Rectal smooth muscle tissue (tissue), 1 donor: Measurements from ENCODE around the gene DNAJB5.
"Not testable (repeated sequence)": the region's sequence is repeated elsewhere in the genome, so short reads cannot be mapped to it uniquely, and the experiment has no call there.

Experiments
- H3K27ac ChIP-seq: one replicate; pipeline ENCODE4 v1.7.0; 2013; ENCODE audit warnings: low read depth, low read length, inconsistent platforms
- H3K27me3 ChIP-seq: one replicate; pipeline ENCODE4 v1.7.0; 2013; ENCODE audit warnings: low read length; ENCODE audit not compliant: control insufficient read depth, insufficient read depth
- H3K36me3 ChIP-seq: one replicate; pipeline ENCODE4 v1.7.0; 2013; ENCODE audit warnings: low read length; ENCODE audit not compliant: control insufficient read depth, insufficient read depth
- H3K4me1 ChIP-seq: one replicate; pipeline ENCODE4 v1.7.0; 2013; ENCODE audit warnings: low read length; ENCODE audit not compliant: control insufficient read depth, insufficient read depth
- H3K4me3 ChIP-seq: one replicate; pipeline ENCODE4 v1.7.0; 2013; ENCODE audit warnings: low read length
- H3K9ac ChIP-seq: one replicate; pipeline ENCODE4 v1.7.0; 2013; ENCODE audit warnings: low read length

The DNAJB5 gene

DNA sequence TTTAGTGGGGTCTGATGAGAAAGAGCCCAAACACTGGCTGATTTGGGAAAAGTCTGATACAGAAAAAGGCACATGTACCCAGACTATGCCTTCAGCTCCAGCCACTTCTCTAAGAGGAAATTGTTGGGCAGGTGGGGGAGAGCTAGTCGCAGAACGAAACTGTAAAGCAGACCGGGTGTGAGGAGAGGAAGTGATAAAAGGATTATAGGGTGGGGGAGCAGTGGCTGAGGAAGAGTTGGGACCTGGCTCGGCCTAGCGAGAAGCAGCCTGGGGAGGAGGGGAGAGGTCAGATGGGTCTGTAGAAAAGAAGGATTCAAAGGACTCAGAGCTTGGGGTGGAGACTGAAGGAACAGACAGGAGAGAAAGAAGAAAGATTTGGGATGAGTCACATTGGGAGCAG lies 33.9 kb downstream of the DNAJB5 start:
- H3K27ac ChIP-seq, H3K9ac ChIP-seq, H3K4me1 ChIP-seq, H3K27me3 ChIP-seq, H3K4me3 ChIP-seq, H3K36me3 ChIP-seq: not testable (repeated sequence)

DNA sequence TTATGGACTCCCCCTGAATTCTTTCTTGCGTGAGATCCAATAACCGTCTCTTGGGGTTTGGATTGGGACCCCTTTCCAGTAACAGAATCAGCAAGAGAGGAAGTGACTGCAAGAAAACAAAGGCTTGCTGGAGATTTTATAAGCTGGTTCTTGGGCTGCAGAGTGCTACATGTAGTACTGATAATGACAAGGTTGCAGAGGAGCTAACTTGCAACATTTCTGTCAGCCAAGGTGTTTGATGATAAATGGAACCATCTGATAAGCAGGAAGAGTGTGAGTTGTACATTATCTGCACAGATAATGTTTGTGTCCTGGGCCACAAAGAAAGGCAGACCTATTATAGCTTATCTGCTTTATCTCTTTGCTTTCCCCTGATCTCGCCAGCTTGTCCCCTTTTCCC lies 37.1 kb downstream of the DNAJB5 start:
- Histone ChIP-seq H3K36me3 (no peaks in the 10 kb centered on the region), H3K27me3 (no peaks in the 10 kb centered on the region), H3K4me3 (no peak overlapping the region), H3K4me1 (no peaks in the 10 kb centered on the region), H3K27ac (no peak overlapping the region), H3K9ac (no peak overlapping the region)

DNA sequence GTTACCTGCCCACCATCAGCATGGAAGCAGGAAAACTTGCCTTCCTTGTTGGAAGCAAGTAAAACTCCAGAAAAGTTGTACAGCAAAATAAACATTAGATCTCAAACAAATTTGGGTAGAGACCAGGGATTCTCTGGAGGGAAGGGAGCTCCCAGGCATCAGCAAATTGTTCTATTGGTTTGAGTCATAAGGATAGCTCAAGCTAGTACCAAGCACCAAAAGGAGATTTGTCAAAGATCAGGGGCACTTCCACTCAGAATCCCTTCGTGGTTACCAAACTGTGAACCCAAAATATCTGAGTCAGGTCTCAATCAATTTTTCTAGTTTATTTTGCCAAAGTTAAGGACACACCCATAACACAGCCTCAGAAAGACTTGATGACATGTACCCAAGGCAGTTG lies 37.8 kb downstream of the DNAJB5 start:
- Histone ChIP-seq H3K36me3 (no peaks in the 10 kb centered on the region), H3K4me1 (no peaks in the 10 kb centered on the region), H3K27ac (no peak overlapping the region), H3K4me3 (no peak overlapping the region), H3K9ac (no peak overlapping the region), H3K27me3 (no peaks in the 10 kb centered on the region)

DNA sequence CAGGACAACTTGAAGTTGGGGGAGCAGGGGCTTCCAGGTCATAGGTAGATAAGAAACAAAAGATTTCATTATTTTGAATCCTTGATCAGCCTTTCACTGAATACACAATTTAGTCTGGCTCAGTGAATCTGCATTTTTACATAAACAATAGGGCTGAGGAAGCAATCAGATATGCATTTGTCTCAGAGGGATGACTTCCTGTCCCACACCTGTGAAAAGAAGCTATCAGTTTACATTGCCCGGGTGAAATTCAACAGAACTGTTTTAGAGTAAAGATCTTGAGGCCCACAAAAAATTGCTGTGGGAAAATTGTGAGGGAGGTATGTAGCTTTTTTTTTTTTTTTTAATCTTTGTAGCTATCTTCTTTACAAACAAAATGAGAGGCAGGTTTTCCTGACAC lies 38.3 kb downstream of the DNAJB5 start:
- Histone ChIP-seq H3K27me3 (no peaks in the 10 kb centered on the region), H3K27ac (no peak overlapping the region), H3K4me3 (no peak overlapping the region), H3K9ac (no peak overlapping the region), H3K4me1 (no peaks in the 10 kb centered on the region), H3K36me3 (no peaks in the 10 kb centered on the region)

DNA sequence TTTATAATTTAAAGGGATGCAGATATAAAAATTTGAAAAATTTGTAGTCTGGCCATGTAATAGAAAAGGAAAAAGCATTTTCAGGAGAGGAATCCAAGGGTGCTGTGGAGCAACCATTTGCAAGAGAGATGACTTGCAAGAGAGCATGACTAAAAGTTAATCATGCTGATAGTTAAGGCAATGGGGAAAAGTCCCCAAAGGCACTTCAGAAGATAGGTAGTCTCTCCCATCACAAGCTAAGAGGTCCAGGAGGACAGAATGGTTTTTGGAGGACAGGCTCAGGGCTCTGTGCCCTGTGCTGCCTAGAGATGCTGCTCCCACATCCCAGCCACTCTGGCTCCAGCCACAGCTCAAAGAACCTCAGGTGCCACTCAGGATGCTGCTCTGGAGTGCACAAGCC lies 38.8 kb downstream of the DNAJB5 start:
- no peak overlapping the region for H3K9ac ChIP-seq

DNA sequence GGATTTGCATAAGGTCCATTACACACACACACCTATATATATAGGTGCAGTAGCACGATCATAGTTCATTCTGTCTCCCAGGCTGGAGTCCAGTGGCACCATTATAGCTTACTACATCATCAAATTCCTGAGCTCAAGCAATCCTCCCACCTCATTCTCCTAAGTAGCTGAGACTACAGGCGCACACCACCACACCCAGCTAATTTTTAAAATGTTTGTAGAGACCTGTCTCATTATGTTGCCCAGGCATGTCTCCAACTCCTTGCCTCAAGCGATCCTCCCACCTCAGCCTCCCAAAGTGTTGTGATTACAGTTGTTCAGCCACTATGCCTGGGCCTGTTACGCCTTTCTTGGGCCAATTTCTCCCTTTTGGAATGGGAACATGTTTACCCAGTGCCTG lies 39.7 kb downstream of the DNAJB5 start:
- Histone ChIP-seq H3K4me3 (no peak overlapping the region), H3K36me3 (no peaks in the 10 kb centered on the region), H3K27ac (no peak overlapping the region), H3K9ac (no peak overlapping the region), H3K27me3 (no peaks in the 10 kb centered on the region), H3K4me1 (no peaks in the 10 kb centered on the region)

More for the DNA sequence above, 38.8 kb downstream of the DNAJB5 start:
- Histone ChIP-seq H3K4me3 (no peak overlapping the region), H3K36me3 (no peaks in the 10 kb centered on the region), H3K4me1 (no peaks in the 10 kb centered on the region), H3K27ac (no peak overlapping the region), H3K27me3 (no peaks in the 10 kb centered on the region)

DNA sequence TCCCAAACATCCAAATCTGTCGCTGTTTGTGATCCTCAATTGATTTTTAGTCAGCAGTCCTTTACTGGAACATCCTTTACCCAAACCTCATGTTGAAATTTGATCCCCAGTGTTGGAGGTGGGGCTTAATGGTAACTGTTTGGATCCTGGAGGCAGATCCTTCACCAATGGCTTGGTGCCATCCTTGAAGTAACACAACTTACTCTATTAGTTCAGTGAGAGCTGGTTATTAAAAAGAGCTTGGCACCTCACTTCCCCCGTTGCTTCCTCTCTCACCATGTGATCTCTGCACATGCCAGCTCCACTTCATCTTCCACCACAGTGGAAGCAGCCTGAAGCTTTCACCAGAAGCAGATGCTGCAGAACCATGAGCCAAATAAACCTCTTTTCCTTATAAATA lies 40.3 kb downstream of the DNAJB5 start:
- Histone ChIP-seq H3K27ac (no peak overlapping the region), H3K27me3 (no peaks in the 10 kb centered on the region), H3K4me3 (no peak overlapping the region), H3K9ac (no peak overlapping the region), H3K36me3 (no peaks in the 10 kb centered on the region), H3K4me1 (no peaks in the 10 kb centered on the region)

DNA sequence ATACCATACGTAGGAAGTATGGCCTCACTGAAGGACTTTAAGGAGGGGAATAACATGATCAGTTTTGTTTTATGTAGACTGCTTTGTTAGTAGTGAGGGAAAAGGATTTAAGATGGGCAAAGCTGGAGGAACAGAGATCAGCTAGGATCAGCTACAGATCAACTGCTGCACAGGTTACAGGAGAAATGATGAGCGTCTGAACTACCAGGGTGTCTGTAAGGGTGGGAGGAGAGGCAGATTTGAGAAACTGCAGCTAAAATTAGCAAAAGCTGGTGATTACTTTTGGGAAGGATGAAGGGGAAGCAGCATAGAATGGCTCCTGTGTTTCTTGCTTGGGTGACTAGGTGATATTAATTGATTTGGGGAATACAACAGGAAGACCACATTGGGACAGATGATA lies 43.6 kb downstream of the DNAJB5 start:
- Histone ChIP-seq H3K27me3 (no peaks in the 10 kb centered on the region), H3K9ac (no peak overlapping the region), H3K27ac (no peak overlapping the region), H3K4me3 (no peak overlapping the region), H3K4me1 (no peaks in the 10 kb centered on the region), H3K36me3 (no peaks in the 10 kb centered on the region)

DNA sequence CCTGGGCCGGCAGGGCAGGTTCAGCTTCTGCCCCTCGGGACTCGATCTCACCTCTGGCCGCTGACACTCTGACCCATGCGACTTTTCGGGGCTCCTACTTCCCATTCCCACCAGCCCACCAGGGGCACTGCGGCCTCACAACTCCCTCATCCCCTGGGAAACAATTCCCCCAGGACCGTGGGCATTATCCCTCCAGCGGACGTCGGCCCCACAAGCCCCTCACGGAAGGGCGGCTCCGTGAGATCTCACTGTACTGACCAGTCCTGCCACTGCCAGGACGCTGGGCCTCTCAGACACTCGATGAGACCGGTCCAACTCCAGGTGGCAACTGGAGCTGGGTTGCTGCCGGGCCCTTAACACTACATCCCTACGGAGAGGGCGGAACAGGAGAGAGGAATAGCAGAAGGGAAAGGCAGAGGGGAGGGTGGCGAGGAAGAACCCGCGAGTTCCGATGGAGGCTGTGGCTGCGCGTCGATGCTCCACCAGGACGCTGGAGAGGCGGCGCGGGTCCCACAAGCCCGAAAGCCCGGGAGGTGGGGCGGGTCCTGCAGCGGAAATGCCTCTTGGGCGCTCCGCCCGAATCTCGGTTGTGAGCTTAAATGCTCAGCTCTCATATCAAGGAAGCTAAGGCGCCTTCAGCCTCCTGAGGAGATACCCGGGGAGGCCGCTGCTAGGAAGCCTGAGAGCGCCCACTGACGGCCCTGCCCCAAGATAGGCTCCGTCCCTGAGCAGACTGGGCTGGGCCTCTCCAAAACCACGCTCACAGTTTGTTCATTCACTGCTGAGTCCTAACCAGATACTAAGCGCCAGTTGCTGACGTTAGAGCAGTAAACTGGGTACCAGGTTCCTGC lies 46.5 kb downstream of the DNAJB5 start:
- no peaks in the 10 kb centered on the region for H3K36me3 ChIP-seq
- H3K4me3 ChIP-seq: peak overlapping the region; percentile 51
- no peak overlapping the region for H3K27ac ChIP-seq
- H3K9ac ChIP-seq: no peak overlapping the region
- H3K27me3 ChIP-seq: no peaks in the 10 kb centered on the region
- no peaks in the 10 kb centered on the region for H3K4me1 ChIP-seq

DNA sequence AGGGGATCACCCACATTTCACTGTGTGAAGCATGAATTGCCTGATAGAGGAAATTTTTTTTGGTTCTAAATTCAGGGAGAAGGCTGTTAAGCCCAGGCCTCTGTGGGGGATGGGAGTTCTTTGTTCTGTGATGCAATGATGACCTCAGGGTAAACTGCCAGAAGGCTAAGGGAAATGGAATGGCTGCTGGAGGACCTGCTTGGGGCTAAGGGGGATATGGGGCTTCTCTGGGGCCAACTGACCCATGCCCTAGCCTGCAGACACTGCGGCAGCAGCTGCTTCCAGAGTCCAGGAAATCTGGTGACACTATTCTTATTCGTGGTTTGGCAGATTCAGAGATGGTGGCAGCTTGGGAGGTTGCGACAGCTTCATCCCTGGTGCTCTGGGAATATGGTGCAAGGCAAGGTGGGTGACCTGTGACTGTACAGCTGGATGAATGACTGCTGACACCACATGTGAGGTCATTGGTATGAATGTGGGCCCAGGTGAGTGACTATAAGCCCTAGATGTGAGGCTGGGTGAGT lies 52.6 kb downstream of the DNAJB5 start:
- Histone ChIP-seq H3K4me3 (no peak overlapping the region), H3K4me1 (no peaks in the 10 kb centered on the region), H3K27ac (no peak overlapping the region), H3K27me3 (no peaks in the 10 kb centered on the region), H3K9ac (no peak overlapping the region), H3K36me3 (peaks cover 15% of the 10 kb centered on the region)

DNA sequence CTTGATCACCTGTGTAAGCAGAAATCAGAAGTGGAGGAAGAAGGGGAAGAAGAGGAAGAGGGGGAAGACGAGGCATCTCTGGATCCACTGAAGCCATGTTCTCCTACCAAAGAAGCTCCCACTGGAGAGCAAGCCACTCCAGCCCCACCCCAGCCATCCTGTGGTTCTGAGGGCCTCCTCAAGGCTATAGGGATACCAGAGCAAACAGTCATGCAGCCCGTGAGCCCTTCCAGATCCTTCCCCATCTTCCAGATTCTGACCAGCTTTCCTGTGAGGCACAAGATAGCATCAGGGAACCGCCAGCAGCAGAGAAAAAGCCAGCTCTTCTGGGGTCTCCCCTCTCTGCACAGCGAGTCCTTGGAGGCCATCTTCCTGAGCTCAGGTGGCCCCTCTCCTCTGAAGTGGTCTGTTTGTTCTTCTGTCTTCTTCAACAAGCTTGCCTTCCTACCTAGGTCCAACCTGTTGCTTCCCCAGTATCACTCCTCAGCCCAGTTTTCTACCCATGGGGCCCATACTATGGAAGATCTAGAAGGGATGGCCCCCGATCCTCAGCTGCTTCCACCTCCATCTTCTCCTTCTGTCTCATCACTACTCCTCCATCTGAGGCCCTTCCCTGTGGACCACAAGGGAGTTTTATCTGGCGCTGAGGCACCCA lies 53.5 kb downstream of the DNAJB5 start:
- Histone ChIP-seq H3K36me3 (peaks cover 15% of the 10 kb centered on the region), H3K27me3 (no peaks in the 10 kb centered on the region), H3K27ac (no peak overlapping the region), H3K4me3 (no peak overlapping the region), H3K9ac (no peak overlapping the region), H3K4me1 (no peaks in the 10 kb centered on the region)

DNA sequence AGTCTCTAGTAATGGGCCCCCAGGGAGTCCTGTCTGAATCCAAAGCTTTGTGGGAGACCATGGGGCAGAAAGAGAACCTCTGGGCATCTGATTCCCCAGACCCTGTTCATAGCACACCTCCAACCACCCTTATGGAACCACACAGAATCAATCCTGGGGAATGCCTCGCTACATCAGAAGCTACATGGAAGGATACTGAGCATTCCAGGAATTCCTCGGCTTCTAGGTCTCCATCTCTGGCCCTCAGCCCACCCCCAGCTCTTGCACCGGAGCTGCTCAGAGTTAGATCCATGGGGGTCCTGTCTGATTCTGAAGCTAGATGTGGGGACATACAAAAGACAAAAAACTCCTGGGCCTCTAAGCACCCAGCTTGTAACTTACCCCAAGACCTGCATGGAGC lies 54.5 kb downstream of the DNAJB5 start:
- Histone ChIP-seq H3K27ac (no peak overlapping the region), H3K36me3 (peaks cover 15% of the 10 kb centered on the region), H3K27me3 (no peaks in the 10 kb centered on the region), H3K4me3 (no peak overlapping the region), H3K9ac (no peak overlapping the region), H3K4me1 (no peaks in the 10 kb centered on the region)
